Measurements from ENCODE around the gene DET1. TPM values are rescaled to one million over a fixed set of nuclear protein-coding genes. Genes with fewer than 3 reads are reported as not detected.

Gene DET1
- total RNA-seq, 4 donors from 2014 or later, result 4.3 to 12.2 (median 6.7) TPM

GRCh38 chr15:88484682-88485331 lies 61.7 kb downstream of the DET1 start:
- Histone ChIP-seq H3K9me3 (no peaks in the 10 kb centered on the region), H3K36me3 (peaks cover 4% of the 10 kb centered on the region), H3K27me3 (no peaks in the 10 kb centered on the region), H3K4me1 (peaks cover 5% of the 10 kb centered on the region), H3K4me3 (no peak overlapping the region), H3K27ac (no peak overlapping the region)
- 32% methylated on average over 7 of the region's 10 CpGs for WGBS
- no peak for TF ChIP-seq POLR2A (IDR thresholded peaks at IDR 0.05)
- no peak for TF ChIP-seq CTCF (IDR thresholded peaks at IDR 0.05)
- TF ChIP-seq EP300 (IDR thresholded peaks at IDR 0.05), result no peak
- no peak for TF ChIP-seq POLR2AphosphoS5 (IDR thresholded peaks at IDR 0.05)
- DNase-seq (ENCODE audit: low spot score in 2 of 2), result no peak

DNA sequence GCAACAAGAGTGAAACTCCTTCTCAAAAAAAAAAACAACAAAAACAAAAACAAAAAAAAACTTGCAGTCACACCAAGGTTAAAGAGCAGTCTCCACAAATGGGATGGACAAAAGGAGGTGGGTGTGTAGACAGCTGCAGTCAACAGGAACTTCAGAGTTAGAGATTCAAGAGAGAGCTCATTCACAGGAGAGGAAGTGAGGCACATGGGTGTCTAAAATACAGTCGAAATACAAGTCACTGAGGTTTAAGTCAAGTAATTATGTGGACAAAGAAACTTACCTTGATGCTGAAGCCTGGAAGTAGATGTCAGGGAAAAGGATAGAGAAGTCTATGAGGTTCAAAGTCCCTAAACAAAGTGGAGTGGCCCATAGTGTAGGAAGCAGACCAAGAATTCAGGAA lies 64.2 kb downstream of the DET1 start:
- peaks cover 5% of the 10 kb centered on the region for H3K4me1 ChIP-seq
- no peaks in the 10 kb centered on the region for H3K27me3 ChIP-seq
- H3K36me3 ChIP-seq, result peaks cover 11% of the 10 kb centered on the region
- TF ChIP-seq POLR2AphosphoS5 (IDR thresholded peaks at IDR 0.05), result no peak
- no peak for TF ChIP-seq POLR2A (IDR thresholded peaks at IDR 0.05)
- no peak for TF ChIP-seq CTCF (IDR thresholded peaks at IDR 0.05)
- no peak for TF ChIP-seq EP300 (IDR thresholded peaks at IDR 0.05)
- no peak overlapping the region for H3K4me3 ChIP-seq
- H3K27ac ChIP-seq, result no peak overlapping the region
- H3K9me3 ChIP-seq, result no peaks in the 10 kb centered on the region
- no peak for DNase-seq (ENCODE audit: low spot score in 2 of 2)
- 61% methylated on average over 1 of the region's 1 CpG for WGBS

- peak in 1 of 2 donors; percentile 21 for DNase-seq (ENCODE audit: low spot score in 2 of 2)
- Histone ChIP-seq H3K36me3 (peaks cover 23% of the 10 kb centered on the region), H3K4me1 (peaks cover 5% of the 10 kb centered on the region), H3K27me3 (no peaks in the 10 kb centered on the region), H3K27ac (no peak overlapping the region), H3K9me3 (no peaks in the 10 kb centered on the region), H3K4me3 (no peak overlapping the region)
- WGBS, result 79% methylated on average over 8 of the region's 8 CpGs
- TF ChIP-seq POLR2A (IDR thresholded peaks at IDR 0.05) (no peak), CTCF (IDR thresholded peaks at IDR 0.05) (no peak), EP300 (IDR thresholded peaks at IDR 0.05) (no peak), POLR2AphosphoS5 (IDR thresholded peaks at IDR 0.05) (no peak)
These were observed 65.5 kb downstream of the DET1 start for GRCh38 chr15:88480981-88481380.

- H3K27ac ChIP-seq, result no peak overlapping the region
- H3K4me3 ChIP-seq, result no peak overlapping the region
- peaks cover 34% of the 10 kb centered on the region for H3K36me3 ChIP-seq
- 78% methylated on average over 3 of the region's 3 CpGs for WGBS
- H3K4me1 ChIP-seq, result no peaks in the 10 kb centered on the region
- H3K27me3 ChIP-seq, result no peaks in the 10 kb centered on the region
- TF ChIP-seq CTCF (IDR thresholded peaks at IDR 0.05) (no peak), POLR2A (IDR thresholded peaks at IDR 0.05) (no peak), POLR2AphosphoS5 (IDR thresholded peaks at IDR 0.05) (no peak), EP300 (IDR thresholded peaks at IDR 0.05) (no peak)
- H3K9me3 ChIP-seq, result no peaks in the 10 kb centered on the region
- DNase-seq (ENCODE audit: low spot score in 2 of 2), result no peak
These were observed 67.3 kb downstream of the DET1 start for GRCh38 chr15:88479169-88479568.

GRCh38 chr15:88477904-88478303 lies 68.6 kb downstream of the DET1 start:
- WGBS, result 84% methylated on average over 5 of the region's 5 CpGs
- Histone ChIP-seq H3K36me3 (peaks cover 47% of the 10 kb centered on the region), H3K27ac (no peak overlapping the region), H3K4me1 (no peaks in the 10 kb centered on the region), H3K9me3 (no peaks in the 10 kb centered on the region), H3K27me3 (no peaks in the 10 kb centered on the region), H3K4me3 (no peak overlapping the region)
- peak in 1 of 2 donors; percentile 61 for DNase-seq (ENCODE audit: low spot score in 2 of 2)
- TF ChIP-seq POLR2AphosphoS5 (IDR thresholded peaks at IDR 0.05), result no peak
- no peak for TF ChIP-seq CTCF (IDR thresholded peaks at IDR 0.05)
- TF ChIP-seq POLR2A (IDR thresholded peaks at IDR 0.05), result no peak
- no peak for TF ChIP-seq EP300 (IDR thresholded peaks at IDR 0.05)

All from suprapubic skin (tissue), 4 donors.